HFFc6 (cell line): ENCODE results near the gene LAG3. TPM values are rescaled to one million over a fixed set of nuclear protein-coding genes. Genes with fewer than 3 reads are reported as not detected.

Experiments used
- DNase-seq: peaks from one replicate; pipeline ENCODE4 v3.0.0-alpha.2; 2018
- H3K27ac Mint-ChIP-seq: 2 replicates; pipeline ENCODE4 v1.8.0; 2020; ENCODE audit warnings: mild to moderate bottlenecking, mixed read lengths
- H3K27me3 Mint-ChIP-seq: 2 replicates; pipeline ENCODE4 v1.8.0; 2021; ENCODE audit warnings: mild to moderate bottlenecking, moderate library complexity, mixed read lengths; ENCODE audit not compliant: insufficient read depth
- H3K36me3 Mint-ChIP-seq: 2 replicates; pipeline ENCODE4 v1.8.0; 2021; ENCODE audit warnings: low read depth, mixed read lengths
- H3K4me1 Mint-ChIP-seq: 2 replicates; pipeline ENCODE4 v1.8.0; 2020; ENCODE audit warnings: low read depth, mixed read lengths
- H3K4me3 Mint-ChIP-seq: 2 replicates; pipeline ENCODE4 v1.8.0; 2020; ENCODE audit warnings: mild to moderate bottlenecking, moderate library complexity, mixed read lengths
- H3K9me3 Mint-ChIP-seq: 2 replicates; pipeline ENCODE4 v1.8.0; 2020; ENCODE audit warnings: mild to moderate bottlenecking, mixed read lengths
- total RNA-seq, 6 experiments: library from RNA; stranded (reverse); fragmentation: NEBNext Ultra II Directional; extraction: Animal tissue kit (Norgen Biotek cat#: 25700); gene quantifications; 2 replicates in 1 of 6; 3 replicates in 5 of 6; pipeline ENCODE4 v1.2.3, GENCODE V29; 2021
- TF ChIP-seq, protein P1 (sequence below): fragments of 200-600 bp; sonication (generic); IDR thresholded peaks from 2 replicates; pipeline ENCODE4 v1.5.0; 2021; ENCODE audit warnings: antibody characterized with exemption, mild to moderate bottlenecking

Gene LAG3
- total RNA-seq, 6 experiments from 2014 or later, result 0.15 to 0.64 (median 0.50) TPM

DNA sequence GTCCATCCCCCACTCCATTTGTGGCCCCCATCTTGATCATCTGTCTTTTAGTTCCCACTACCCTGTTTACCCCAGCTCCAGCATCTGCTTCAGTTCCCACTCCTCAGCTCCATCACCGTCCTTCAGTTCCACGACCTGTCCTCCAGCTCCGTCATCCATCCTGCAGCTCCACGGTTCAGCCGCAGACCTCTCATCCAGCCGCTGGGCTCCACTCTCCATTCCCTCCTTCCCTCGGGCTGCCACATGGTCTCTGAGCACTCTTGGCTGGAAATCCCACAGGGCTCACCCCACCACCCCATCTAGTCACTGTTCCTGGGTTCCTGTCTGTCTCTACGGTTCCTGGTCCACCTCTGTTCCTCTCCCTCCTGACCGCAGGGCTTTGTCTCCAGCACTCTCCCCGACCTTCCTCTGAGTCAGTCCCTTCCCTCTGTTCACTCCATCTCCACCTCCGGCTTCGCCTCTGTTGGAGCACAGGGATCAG is 52.6 kb downstream of the LAG3 start:
- Mint-ChIP-seq H3K9me3 (no peaks in the 10 kb centered on the region), H3K4me1 (peaks cover 61% of the 10 kb centered on the region), H3K27ac (peak overlapping the region; percentile 80), H3K27me3 (peaks cover 29% of the 10 kb centered on the region), H3K4me3 (peak overlapping the region; percentile 86), H3K36me3 (peaks cover 8% of the 10 kb centered on the region)
- TF ChIP-seq, protein P1, sequence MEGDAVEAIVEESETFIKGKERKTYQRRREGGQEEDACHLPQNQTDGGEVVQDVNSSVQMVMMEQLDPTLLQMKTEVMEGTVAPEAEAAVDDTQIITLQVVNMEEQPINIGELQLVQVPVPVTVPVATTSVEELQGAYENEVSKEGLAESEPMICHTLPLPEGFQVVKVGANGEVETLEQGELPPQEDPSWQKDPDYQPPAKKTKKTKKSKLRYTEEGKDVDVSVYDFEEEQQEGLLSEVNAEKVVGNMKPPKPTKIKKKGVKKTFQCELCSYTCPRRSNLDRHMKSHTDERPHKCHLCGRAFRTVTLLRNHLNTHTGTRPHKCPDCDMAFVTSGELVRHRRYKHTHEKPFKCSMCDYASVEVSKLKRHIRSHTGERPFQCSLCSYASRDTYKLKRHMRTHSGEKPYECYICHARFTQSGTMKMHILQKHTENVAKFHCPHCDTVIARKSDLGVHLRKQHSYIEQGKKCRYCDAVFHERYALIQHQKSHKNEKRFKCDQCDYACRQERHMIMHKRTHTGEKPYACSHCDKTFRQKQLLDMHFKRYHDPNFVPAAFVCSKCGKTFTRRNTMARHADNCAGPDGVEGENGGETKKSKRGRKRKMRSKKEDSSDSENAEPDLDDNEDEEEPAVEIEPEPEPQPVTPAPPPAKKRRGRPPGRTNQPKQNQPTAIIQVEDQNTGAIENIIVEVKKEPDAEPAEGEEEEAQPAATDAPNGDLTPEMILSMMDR, result no peak
- no peak for DNase-seq

DNA sequence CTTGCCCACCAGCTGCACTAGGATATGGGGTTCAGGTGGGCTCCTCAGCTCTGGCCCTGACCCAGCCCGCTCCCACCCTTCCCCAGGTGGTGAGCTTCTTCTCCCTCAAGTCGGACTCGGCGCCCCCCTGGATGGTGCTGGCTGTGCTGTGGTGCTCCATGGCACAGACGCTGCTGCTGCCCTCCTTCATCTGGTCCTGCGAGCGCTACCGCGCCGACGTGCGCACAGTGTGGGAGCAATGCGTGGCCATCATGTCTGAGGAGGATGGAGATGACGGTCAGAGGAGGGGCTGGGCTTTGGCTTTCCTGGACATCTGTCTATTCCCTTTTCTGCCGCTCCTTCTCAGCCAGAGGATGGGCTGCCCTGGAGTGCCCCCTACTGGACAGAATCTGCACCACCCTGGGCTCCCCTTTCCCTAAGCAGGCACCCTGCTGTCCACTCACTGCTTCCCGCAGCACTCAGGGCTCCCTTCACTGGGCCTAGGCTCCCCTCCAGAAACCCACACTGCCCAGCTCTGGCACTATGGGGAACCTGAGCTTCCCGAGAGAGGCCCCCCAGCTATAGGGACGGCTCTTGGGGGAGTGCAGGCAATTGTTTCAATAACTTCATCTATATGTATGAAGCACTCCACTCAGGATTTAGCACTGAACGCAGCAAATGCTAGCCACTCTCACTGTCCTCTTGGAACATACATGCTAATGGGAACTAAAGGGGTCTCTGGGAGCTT is 53.2 kb downstream of the LAG3 start:
- Mint-ChIP-seq H3K4me1 (peaks cover 62% of the 10 kb centered on the region), H3K27me3 (peaks cover 29% of the 10 kb centered on the region), H3K4me3 (peak overlapping the region; percentile 86), H3K36me3 (peaks cover 8% of the 10 kb centered on the region), H3K9me3 (no peaks in the 10 kb centered on the region), H3K27ac (peak overlapping the region; percentile 80)
- TF ChIP-seq, protein P1, result peak; percentile 97
- peak; percentile 73 for DNase-seq

DNA sequence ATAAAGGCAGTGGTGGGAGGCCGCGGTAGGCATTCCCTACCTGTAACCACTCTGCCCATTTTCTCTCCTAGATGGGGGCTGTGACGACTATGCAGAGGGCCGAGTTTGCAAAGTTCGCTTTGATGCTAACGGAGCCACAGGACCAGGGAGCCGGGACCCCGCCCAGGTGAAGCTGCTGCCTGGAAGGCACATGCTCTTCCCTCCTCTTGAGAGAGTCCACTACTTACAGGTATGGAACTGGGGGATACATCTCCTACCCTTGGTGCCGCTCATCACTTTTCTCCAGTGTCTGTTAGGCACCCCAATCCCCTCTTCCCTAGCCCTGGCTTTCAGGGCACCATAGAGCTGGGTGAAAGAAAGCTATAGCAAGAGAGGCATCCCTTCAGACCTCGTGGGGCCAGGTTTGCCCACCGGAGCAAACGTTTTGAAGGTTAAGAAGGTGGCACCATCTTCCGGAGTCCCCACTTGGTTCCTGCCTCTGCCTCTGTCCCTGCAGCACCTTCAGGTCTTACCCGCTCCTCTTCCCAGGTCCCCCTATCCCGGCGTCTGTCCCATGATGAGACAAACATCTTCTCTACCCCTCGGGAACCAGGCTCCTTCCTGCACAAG is 53.9 kb downstream of the LAG3 start:
- H3K9me3 Mint-ChIP-seq, result no peaks in the 10 kb centered on the region
- H3K27ac Mint-ChIP-seq, result peak overlapping the region; percentile 26; the same call in 1 of the 2 replicates
- H3K4me1 Mint-ChIP-seq, result peaks cover 62% of the 10 kb centered on the region
- H3K36me3 Mint-ChIP-seq, result peaks cover 8% of the 10 kb centered on the region
- TF ChIP-seq, protein P1, result no peak
- no peak overlapping the region for H3K4me3 Mint-ChIP-seq
- H3K27me3 Mint-ChIP-seq, result peaks cover 23% of the 10 kb centered on the region
- DNase-seq, result no peak

DNA sequence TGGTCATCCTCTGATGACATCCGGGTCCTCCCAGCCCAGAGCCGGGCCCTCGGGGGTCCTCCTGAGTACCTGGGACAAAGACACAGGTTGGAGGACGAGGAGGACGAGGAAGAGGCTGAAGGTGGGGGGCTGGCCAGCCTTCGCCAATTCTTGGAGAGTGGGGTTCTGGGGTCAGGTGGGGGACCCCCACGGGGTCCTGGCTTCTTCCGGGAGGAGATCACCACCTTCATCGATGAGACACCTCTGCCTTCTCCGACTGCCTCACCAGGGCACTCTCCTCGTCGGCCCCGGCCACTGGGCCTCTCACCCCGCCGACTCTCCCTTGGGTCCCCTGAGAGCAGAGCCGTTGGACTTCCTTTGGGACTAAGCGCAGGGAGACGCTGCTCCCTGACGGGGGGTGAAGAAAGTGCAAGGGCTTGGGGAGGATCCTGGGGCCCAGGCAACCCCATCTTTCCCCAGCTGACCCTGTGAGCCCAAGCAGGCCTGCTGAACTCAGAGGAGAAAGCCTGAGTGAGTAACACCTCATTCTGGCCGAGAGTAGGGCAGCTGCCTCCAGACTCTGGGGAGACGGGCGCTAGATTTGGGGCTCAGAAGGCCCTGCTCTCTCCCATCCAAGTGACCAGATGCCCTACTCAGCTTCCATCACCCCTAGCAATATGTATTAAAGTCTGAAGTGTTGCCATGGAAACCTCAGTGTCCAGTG is 54.6 kb downstream of the LAG3 start:
- Mint-ChIP-seq H3K27ac (peak overlapping the region; percentile 92), H3K27me3 (peaks cover 23% of the 10 kb centered on the region), H3K4me3 (peak overlapping the region; percentile 82), H3K9me3 (no peaks in the 10 kb centered on the region), H3K36me3 (peaks cover 8% of the 10 kb centered on the region), H3K4me1 (peaks cover 60% of the 10 kb centered on the region)
- DNase-seq, result no peak
- TF ChIP-seq, protein P1, result no peak

DNA sequence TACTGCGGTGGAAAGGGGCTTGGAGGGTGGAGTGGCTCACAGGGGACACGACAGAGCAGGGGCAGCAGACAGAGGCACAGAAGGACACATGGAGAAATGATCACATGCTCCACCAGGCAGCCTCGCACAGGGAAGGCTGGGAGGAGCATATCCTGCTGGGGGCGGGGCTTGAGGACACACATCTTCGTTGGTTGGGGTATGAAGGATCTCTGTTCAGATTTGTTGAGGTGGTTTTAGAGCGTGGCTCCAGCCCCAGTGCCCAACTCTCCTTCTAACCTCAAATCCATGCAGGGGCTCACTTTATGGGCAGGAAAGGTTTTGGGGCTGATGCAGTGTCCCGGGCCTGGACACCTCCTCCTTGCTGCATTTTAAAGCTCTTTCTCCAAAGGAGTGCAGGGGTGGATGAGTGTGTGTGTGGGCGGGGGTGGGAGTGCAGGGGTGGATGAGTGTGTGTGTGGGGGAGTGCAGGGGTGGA is 55.2 kb downstream of the LAG3 start:
- Mint-ChIP-seq H3K27me3 (peaks cover 17% of the 10 kb centered on the region), H3K9me3 (no peaks in the 10 kb centered on the region), H3K27ac (peak overlapping the region; percentile 92), H3K36me3 (peaks cover 8% of the 10 kb centered on the region), H3K4me3 (peak overlapping the region; percentile 82), H3K4me1 (peaks cover 54% of the 10 kb centered on the region)
- TF ChIP-seq, protein P1, result no peak
- peak; percentile 72 for DNase-seq

Other genes with a start within 250 kb of the LAG3 start
- gene GAPDH, start 238.0 kb upstream of the LAG3 start, total RNA-seq, result 1,000 to 10,000 TPM; 6,263 to 7,539 (median 6,900) TPM
- gene IFFO1, start 216.5 kb upstream of the LAG3 start, total RNA-seq, result 10 to 100 TPM; 25.9 to 35.6 (median 29.2) TPM
- gene NOP2, start 204.2 kb upstream of the LAG3 start, total RNA-seq, result 10 to 100 TPM; 39.5 to 60.5 (median 42.6) TPM
- gene CHD4, start 165.1 kb upstream of the LAG3 start, total RNA-seq, result 100 to 1,000 TPM; 167 to 193 (median 183) TPM
- not detected for gene LPAR5, start 136.6 kb upstream of the LAG3 start, total RNA-seq
- not detected for gene ACRBP, start 125.1 kb upstream of the LAG3 start, total RNA-seq
- 10 to 100 TPM; 19.7 to 26.8 (median 21.7) TPM for gene ING4, start 109.4 kb upstream of the LAG3 start, total RNA-seq
- gene ZNF384, start 83.1 kb upstream of the LAG3 start, total RNA-seq, result 10 to 100 TPM; 32.8 to 43.9 (median 41.1) TPM
- 1 to 10 TPM; 2.6 to 4.6 (median 3.8) TPM for gene PIANP, start 71.7 kb upstream of the LAG3 start, total RNA-seq
- 100 to 1,000 TPM; 103 to 122 (median 108) TPM for gene COPS7A, start 48.5 kb upstream of the LAG3 start, total RNA-seq
- 100 to 1,000 TPM; 273 to 329 (median 298) TPM for gene MLF2, start 19.4 kb upstream of the LAG3 start, total RNA-seq
- gene PTMS, start 6.2 kb upstream of the LAG3 start, total RNA-seq, result 100 to 1,000 TPM; 423 to 607 (median 561) TPM
- gene CD4, start 17.0 kb downstream of the LAG3 start, total RNA-seq, result under 1 TPM in 3 of 6 experiments, not detected in 3; 0.11 to 0.25 (median 0.11) TPM
- gene GPR162, start 49.3 kb downstream of the LAG3 start, total RNA-seq, result 1 to 10 TPM in 5 of 6 experiments, under 1 TPM in 1; 0.78 to 3.1 (median 2.6) TPM
- gene P3H3, start 55.9 kb downstream of the LAG3 start, total RNA-seq, result 100 to 1,000 TPM in 4 of 6 experiments, 10 to 100 TPM in 2; 94.0 to 109 (median 103) TPM
- 1 to 10 TPM; 4.3 to 7.2 (median 6.3) TPM for gene GNB3, start 68.4 kb downstream of the LAG3 start, total RNA-seq
- 10 to 100 TPM; 24.0 to 62.5 (median 56.3) TPM for gene CDCA3, start 78.8 kb downstream of the LAG3 start, total RNA-seq
- gene USP5, start 79.6 kb downstream of the LAG3 start, total RNA-seq, result 100 to 1,000 TPM; 149 to 211 (median 182) TPM
- gene TPI1, start 95.0 kb downstream of the LAG3 start, total RNA-seq, result 100 to 1,000 TPM; 853 to 931 (median 870) TPM
- 10 to 100 TPM; 12.1 to 13.9 (median 13.0) TPM for gene SPSB2, start 100.8 kb downstream of the LAG3 start, total RNA-seq
- gene LRRC23, start 132.3 kb downstream of the LAG3 start, total RNA-seq, result 1 to 10 TPM; 5.5 to 7.9 (median 6.6) TPM
- gene ENO2, start 142.1 kb downstream of the LAG3 start, total RNA-seq, result 10 to 100 TPM; 18.9 to 26.9 (median 24.7) TPM
- gene ATN1, start 155.4 kb downstream of the LAG3 start, total RNA-seq, result 100 to 1,000 TPM in 4 of 6 experiments, 10 to 100 TPM in 2; 96.8 to 120 (median 107) TPM
- not detected for gene RNU7-1, start 171.3 kb downstream of the LAG3 start, total RNA-seq
- 100 to 1,000 TPM; 115 to 131 (median 123) TPM for gene C12orf57, start 171.5 kb downstream of the LAG3 start, total RNA-seq
- not detected for gene PTPN6, start 178.8 kb downstream of the LAG3 start, total RNA-seq
- 100 to 1,000 TPM; 160 to 198 (median 182) TPM for gene PHB2, start 198.1 kb downstream of the LAG3 start, total RNA-seq
- gene EMG1, start 198.4 kb downstream of the LAG3 start, total RNA-seq, result 10 to 100 TPM; 64.9 to 83.7 (median 75.6) TPM
- 10 to 100 TPM; 17.4 to 28.4 (median 21.6) TPM for gene LPCAT3, start 246.0 kb downstream of the LAG3 start, total RNA-seq